ENCODE measurements around the gene CHODL.

Gene CHODL

GRCh38 chr21:18289876-18290275 is 45.2 kb downstream of the CHODL start:
- DNase-seq (ENCODE audit: low read depth in 3 of 3) = no peak

- no peak for DNase-seq (ENCODE audit: low read depth in 3 of 3)
These were observed 49.5 kb downstream of the CHODL start for GRCh38 chr21:18294100-18294499.

GRCh38 chr21:18298228-18298627 is 53.6 kb downstream of the CHODL start:
- DNase-seq (ENCODE audit: low read depth in 3 of 3) = no peak

Data from stimulated activated CD4-positive, alpha-beta T cell treated with anti-CD3 and anti-CD28 coated beads, TNF-alpha, amount 100 ng/mL, for 24 hours (primary cell).